HAP-1 (cell line): ENCODE data around the gene PROX2.

Source experiments
- DNase-seq, 2 experiments: peaks; one replicate each; pipeline ENCODE4 v3.0.0-alpha.2; 2016 to 2020; ENCODE audit warnings: low spot score in 2 of 2
- H3K27me3 ChIP-seq: fragments of 250-450 bp; sonication (Bioruptor Pico); 2 replicates; pipeline ENCODE4 v1.5.1; 2020; ENCODE audit warnings: low read depth, mild to moderate bottlenecking, moderate library complexity
- H3K36me3 ChIP-seq: fragments of 250-450 bp; sonication (Bioruptor Pico); replicated peaks from 2 replicates; pipeline ENCODE4 v1.5.1; 2020; ENCODE audit warnings: mild to moderate bottlenecking
- H3K4me1 ChIP-seq: fragments of 250-450 bp; sonication (Bioruptor Pico); 2 replicates; pipeline ENCODE4 v1.5.1; 2020; ENCODE audit warnings: mild to moderate bottlenecking
- H3K4me3 ChIP-seq: fragments of 250-450 bp; sonication (Bioruptor Pico); 2 replicates; pipeline ENCODE4 v1.5.1; 2020; ENCODE audit warnings: mild to moderate bottlenecking, moderate library complexity
- H3K9me3 ChIP-seq: fragments of 250-450 bp; sonication (Bioruptor Pico); 2 replicates; pipeline ENCODE4 v1.5.1; 2020; ENCODE audit warnings: mild to moderate bottlenecking, moderate library complexity
- in situ Hi-C: fragments of 300-500 bp; cut with MboI; formaldehyde crosslinking; loops from 3 replicates; pipeline ENCODE4 v1.14.3; 2020; ENCODE audit warnings: low sequenced_read_pairs, inconsistent platforms, mixed read lengths

PROX2 gene

DNA sequence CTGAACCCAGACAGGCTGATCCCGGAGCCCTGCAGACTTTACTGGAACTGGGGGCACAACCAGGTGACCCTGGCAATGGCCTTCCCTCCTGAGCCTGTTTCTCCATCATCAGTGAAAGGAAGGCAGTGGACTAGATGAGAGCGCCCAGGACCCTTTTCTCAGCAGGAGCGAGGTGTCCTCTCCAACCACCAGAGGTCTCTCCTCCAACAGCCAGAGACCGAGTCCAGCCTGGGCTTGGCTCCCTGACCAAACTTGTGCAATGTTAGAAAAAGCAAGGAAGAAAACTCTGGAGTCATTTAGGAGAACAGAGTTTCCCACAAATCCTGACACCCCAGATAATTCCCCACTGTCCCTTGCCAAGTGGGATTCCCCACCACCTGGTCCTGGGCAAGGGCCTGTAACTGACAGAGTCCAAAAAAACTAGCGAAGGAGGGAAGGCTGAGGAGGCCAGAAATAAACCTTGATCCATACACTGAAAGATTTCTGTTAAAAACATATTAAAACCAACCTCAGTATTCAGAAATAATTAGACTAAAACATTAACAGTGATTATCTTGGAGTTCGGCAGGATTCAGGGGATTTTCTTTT is 38.1 kb upstream of the PROX2 start:
- no peak overlapping the region for H3K4me3 ChIP-seq
- no peaks in the 10 kb centered on the region for H3K36me3 ChIP-seq
- in situ Hi-C loops = no loop called here
- no peaks in the 10 kb centered on the region for H3K4me1 ChIP-seq
- no peaks in the 10 kb centered on the region for H3K27me3 ChIP-seq
- H3K9me3 ChIP-seq = no peaks in the 10 kb centered on the region
- DNase-seq = peak; percentile 32 to 60

DNA sequence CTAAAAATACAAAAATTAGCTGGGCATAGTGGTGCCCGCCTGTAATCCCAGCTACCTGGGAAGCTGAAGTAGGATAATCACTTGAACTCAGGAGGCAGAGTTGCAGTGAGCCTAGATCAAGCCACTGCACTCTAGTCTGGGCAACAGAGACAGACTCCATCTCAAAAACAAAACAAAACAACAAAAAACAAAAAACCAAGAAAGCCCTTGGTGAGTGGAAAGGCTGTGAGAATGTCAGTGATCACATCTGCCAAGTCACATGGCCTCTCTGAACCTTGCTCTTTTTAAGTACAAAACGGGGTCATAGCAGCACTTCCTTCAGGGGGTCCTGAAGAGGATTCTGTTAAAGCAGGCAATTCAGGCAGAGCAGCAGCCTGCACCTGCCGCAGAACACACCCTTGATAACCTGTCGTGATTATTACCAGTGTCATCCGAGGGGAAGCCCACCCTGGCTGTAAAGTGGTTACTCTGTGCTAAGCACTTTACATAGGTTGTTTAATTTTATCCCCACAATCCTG is 37.5 kb upstream of the PROX2 start:
- Histone ChIP-seq H3K27me3 (no peaks in the 10 kb centered on the region), H3K9me3 (no peaks in the 10 kb centered on the region), H3K4me1 (no peaks in the 10 kb centered on the region), H3K4me3 (no peak overlapping the region), H3K36me3 (no peaks in the 10 kb centered on the region)
- no peak for DNase-seq
- in situ Hi-C loops = no loop called here

DNA sequence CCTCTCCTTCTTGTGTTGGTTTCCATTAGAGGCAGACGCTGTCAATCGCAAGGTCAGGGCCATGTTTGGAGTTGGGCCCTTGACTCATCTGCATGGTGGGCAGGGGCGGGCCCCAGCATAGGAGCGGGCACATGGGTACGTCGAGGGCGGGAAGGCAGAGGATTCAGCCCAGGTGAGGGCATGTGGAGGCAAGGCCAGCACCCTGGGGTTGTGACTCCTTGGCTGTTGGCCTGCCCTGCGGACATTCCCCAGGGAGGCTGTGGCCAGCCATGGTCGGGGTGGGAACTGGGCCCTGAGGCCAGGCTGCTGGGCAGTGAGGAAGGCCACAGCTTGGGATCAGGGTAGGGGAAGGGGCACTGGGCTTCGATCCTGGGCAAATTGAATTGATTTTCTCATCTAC is 36.9 kb upstream of the PROX2 start:
- Histone ChIP-seq H3K36me3 (no peaks in the 10 kb centered on the region), H3K4me3 (no peak overlapping the region), H3K27me3 (no peaks in the 10 kb centered on the region), H3K4me1 (no peaks in the 10 kb centered on the region), H3K9me3 (no peaks in the 10 kb centered on the region)
- DNase-seq = no peak
- in situ Hi-C loops = no loop called here

DNA sequence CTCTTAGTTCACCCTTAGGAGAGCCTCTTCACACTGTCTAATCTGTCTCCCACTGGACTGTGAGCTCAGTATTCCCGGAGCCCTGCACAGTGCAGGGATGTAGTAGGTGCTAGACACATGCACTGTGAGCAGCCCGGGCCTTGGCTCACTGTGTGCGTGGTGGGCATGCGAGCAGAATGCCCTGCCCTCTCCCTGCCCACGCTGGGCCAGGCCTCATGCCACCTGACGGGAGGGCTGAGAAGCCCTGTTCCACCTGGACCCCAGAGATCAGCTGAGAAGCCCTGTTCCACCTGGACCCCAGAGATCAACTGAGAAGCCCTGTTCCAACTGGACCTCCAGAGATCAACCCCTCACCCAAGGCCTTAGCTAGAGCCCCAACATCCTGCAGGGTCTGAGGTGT is 36.2 kb upstream of the PROX2 start:
- no peak for DNase-seq
- H3K27me3 ChIP-seq = no peaks in the 10 kb centered on the region
- H3K4me1 ChIP-seq = no peaks in the 10 kb centered on the region
- in situ Hi-C loops = no loop called here
- H3K4me3 ChIP-seq = no peak overlapping the region
- H3K36me3 ChIP-seq = no peaks in the 10 kb centered on the region
- no peaks in the 10 kb centered on the region for H3K9me3 ChIP-seq

GRCh38 chr14:74911704-74912103 is 35.8 kb upstream of the PROX2 start:
- Histone ChIP-seq H3K4me1 (no peaks in the 10 kb centered on the region), H3K27me3 (no peaks in the 10 kb centered on the region), H3K9me3 (no peaks in the 10 kb centered on the region), H3K4me3 (no peak overlapping the region), H3K36me3 (0 out of 2 replicates have a peak, but pooled peaks cover 2% of the 10 kb centered on the region)
- DNase-seq = no peak
- in situ Hi-C loops = no loop called here

- in situ Hi-C loops = no loop called here
- Histone ChIP-seq H3K4me1 (no peaks in the 10 kb centered on the region), H3K9me3 (no peaks in the 10 kb centered on the region)
These were observed 35.3 kb upstream of the PROX2 start for GRCh38 chr14:74911221-74911620.

DNA sequence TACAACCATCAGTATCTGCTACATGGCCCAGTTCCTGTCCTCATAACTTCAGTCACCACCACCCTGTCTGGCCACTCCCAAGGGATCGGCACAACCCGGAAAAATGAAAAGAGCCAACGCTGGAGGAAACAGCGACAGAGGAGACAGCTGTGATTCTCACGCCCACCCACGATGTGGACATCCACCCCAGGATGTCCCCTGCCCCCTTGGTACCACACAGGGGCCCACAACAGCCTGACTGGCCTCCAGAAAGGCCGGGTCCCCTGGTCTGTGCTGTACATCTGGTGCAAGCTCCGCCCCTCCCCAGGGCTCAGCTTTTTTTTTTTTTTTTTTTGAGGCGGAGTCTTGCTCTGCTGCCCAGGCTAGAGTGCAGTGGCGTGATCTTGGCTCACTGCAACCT is 34.6 kb upstream of the PROX2 start:
- no peak for DNase-seq
- in situ Hi-C loops = no loop called here

More at GRCh38 chr14:74911221-74911620, 35.3 kb upstream of the PROX2 start:
- no peak for DNase-seq
- no peaks in the 10 kb centered on the region for H3K27me3 ChIP-seq
- 0 out of 2 replicates have a peak, but pooled peaks cover 5% of the 10 kb centered on the region for H3K36me3 ChIP-seq
- no peak overlapping the region for H3K4me3 ChIP-seq

DNA sequence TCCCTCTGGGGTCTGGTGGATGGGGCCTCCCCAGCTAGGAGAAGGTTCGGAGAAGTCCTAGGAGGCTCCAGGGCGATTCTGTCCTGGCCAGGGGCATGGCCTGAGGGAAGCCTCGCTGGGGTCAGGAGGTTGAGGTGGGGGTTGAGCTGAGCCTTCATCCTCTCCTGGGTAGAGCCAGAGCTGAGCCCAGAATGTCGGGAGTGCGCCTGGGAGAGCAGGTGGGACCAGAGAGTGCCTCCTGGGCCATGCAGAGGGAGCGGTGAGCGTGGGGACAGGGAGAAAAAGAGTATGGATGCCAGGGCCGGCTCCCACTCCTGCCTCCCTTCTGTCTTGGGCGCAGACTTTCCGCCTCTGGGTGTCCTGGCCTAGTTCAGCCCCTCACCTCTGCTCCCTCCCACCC is 34.0 kb upstream of the PROX2 start:
- Histone ChIP-seq H3K9me3 (no peaks in the 10 kb centered on the region), H3K36me3 (peaks cover 15% of the 10 kb centered on the region), H3K4me1 (no peaks in the 10 kb centered on the region), H3K4me3 (no peak overlapping the region), H3K27me3 (no peaks in the 10 kb centered on the region)
- in situ Hi-C loops = no loop called here
- DNase-seq = no peak

More for the DNA sequence above, 34.6 kb upstream of the PROX2 start:
- H3K36me3 ChIP-seq = peaks cover 10% of the 10 kb centered on the region
- no peaks in the 10 kb centered on the region for H3K27me3 ChIP-seq
- H3K4me3 ChIP-seq = no peak overlapping the region
- H3K4me1 ChIP-seq = no peaks in the 10 kb centered on the region
- H3K9me3 ChIP-seq = no peaks in the 10 kb centered on the region

DNA sequence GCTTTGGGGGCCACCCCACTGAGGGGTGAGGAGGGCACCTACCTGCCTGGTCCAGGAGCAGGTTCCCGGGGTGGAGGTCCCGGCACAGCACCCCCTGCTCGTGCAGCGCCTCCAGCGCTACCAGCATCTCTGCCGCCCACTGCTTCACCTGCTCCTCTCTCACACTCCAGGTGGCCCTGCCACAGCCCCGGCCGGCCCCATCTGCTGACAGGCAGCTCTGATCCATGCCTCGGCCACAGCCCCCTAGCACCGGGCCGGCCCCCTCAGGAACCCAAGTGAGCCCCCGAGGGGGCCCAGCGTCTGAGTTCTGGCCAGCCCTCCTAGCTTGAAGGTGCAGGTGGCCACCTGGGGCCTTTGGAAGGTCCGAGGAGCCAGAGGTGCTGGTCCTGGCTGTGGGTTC is 33.6 kb upstream of the PROX2 start:
- Histone ChIP-seq H3K9me3 (no peaks in the 10 kb centered on the region), H3K4me1 (no peaks in the 10 kb centered on the region), H3K36me3 (peaks cover 19% of the 10 kb centered on the region), H3K4me3 (no peak overlapping the region), H3K27me3 (no peaks in the 10 kb centered on the region)
- in situ Hi-C loops = no loop called here
- DNase-seq = no peak

DNA sequence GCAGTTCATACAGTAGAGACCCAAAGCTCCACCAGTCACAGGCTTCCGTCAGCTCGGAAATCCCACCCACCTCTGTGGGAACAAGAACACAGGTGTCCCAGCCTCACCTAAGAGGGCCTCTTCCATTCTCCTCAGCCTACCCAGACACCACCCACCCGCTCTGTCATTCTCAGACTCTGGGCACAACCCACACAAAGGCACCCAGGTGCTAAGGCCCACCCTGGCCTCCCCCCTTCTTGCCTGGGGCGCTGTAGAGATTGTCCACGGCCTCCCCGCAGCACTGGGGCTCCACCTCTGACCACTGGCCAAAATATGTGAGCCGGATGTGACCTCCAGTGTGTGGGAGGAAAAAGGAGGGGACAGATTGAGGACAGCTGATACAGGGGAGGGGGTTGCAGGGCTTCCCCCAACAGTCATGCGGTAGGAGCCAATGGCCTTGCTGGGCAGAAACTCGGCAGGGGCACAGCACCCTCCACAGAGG is 33.0 kb upstream of the PROX2 start:
- no peak for DNase-seq
- in situ Hi-C loops = no loop called here
- H3K9me3 ChIP-seq = no peaks in the 10 kb centered on the region
- no peaks in the 10 kb centered on the region for H3K4me1 ChIP-seq
- no peaks in the 10 kb centered on the region for H3K27me3 ChIP-seq
- H3K4me3 ChIP-seq = no peak overlapping the region
- H3K36me3 ChIP-seq = peaks cover 23% of the 10 kb centered on the region

GRCh38 chr14:74907744-74908143 is 31.8 kb upstream of the PROX2 start:
- no peaks in the 10 kb centered on the region for H3K4me1 ChIP-seq

DNA sequence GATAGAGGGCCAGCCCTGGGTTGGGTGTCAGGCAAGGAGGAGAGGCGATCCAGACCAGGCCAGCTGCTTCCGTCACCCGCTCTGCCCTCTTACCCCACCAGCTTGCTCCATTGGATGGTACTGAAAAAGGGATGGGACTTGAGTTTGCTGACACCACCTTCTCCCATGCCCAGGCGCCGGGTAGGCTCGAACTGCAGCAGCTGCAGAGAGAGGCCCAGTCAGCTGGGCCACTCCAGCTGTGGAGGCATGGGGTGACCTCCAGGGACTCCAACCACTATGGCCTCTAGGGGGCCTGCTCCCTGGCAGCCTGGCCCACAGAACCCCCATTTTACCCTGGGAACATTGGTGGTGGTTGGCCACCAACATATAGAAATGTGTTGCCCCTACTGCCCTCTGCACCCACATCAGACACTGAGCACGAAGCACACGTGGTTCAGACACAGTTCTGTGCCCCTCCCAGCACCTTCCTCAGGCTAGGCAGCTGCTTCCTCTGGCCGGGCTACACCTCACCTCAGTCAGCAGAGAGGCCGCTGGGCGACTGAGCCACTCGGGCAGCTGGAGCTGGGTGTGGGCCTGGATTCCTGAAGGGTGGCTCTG is 31.1 kb upstream of the PROX2 start:
- H3K4me1 ChIP-seq = no peaks in the 10 kb centered on the region
- no peaks in the 10 kb centered on the region for H3K9me3 ChIP-seq
- in situ Hi-C loops = no loop called here
- H3K27me3 ChIP-seq = no peaks in the 10 kb centered on the region
- DNase-seq = no peak
- H3K4me3 ChIP-seq = no peak overlapping the region
- peaks cover 36% of the 10 kb centered on the region for H3K36me3 ChIP-seq

More at GRCh38 chr14:74907744-74908143, 31.8 kb upstream of the PROX2 start:
- in situ Hi-C loops = no loop called here
- H3K9me3 ChIP-seq = no peaks in the 10 kb centered on the region
- peaks cover 29% of the 10 kb centered on the region for H3K36me3 ChIP-seq
- no peak for DNase-seq
- H3K4me3 ChIP-seq = no peak overlapping the region
- H3K27me3 ChIP-seq = no peaks in the 10 kb centered on the region

GRCh38 chr14:74905595-74906142 is 29.7 kb upstream of the PROX2 start:
- H3K36me3 ChIP-seq = peaks cover 49% of the 10 kb centered on the region

More at GRCh38 chr14:74905595-74906142, 29.7 kb upstream of the PROX2 start:
- in situ Hi-C loops = no loop called here
- Histone ChIP-seq H3K27me3 (no peaks in the 10 kb centered on the region), H3K9me3 (no peaks in the 10 kb centered on the region), H3K4me1 (no peaks in the 10 kb centered on the region), H3K4me3 (no peak overlapping the region)
- peak; percentile 41 to 83 for DNase-seq
